Astrocyte of the cerebellum (primary cell): ENCODE measurements around the gene KANSL1L.

Source experiments
- DNase-seq: peaks from one replicate; pipeline ENCODE4 v3.0.0-alpha.2; 2011; ENCODE audit warnings: low read depth
- H3K4me3 ChIP-seq: 2 replicates; pipeline ENCODE4 v1.5.1; 2011; ENCODE audit warnings: mild to moderate bottlenecking, low read depth, low read length, moderate library complexity
- CTCF ChIP-seq: IDR thresholded peaks from 2 replicates; pipeline ENCODE4 v1.5.1; 2012; ENCODE audit warnings: low read length, low read depth, moderate library complexity, mild to moderate bottlenecking; ENCODE audit errors: missing control alignments
- in situ Hi-C: cut with HindIII; loops from 2 replicates; pipeline ENCODE4 v1.10.0; 2017; ENCODE audit warnings: low sequenced_read_pairs

Gene KANSL1L

GRCh38 chr2:210054696-210055095 is 116.5 kb downstream of the KANSL1L start:
- no peak for TF ChIP-seq CTCF
- no peak overlapping the region for H3K4me3 ChIP-seq
- in situ Hi-C loops: no loop called here
- no peak for DNase-seq

DNA sequence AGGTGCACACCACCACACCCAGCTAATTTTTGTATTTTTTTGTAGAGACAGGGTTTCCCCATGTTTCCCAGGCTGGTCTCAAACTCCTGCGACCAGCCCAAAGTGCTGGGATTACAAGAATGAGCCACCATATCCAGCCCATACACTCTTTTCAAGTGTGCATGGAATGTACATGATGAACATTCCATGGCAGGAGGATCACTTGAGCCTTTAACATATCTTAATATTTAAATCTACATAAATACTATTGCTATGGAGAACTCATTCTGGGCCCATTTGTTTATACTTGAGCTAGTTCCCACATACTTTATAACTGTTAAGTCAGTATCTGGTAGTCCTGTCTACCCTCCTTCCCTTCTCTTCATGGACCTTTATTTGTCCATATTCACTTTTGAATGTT is 120.3 kb downstream of the KANSL1L start:
- no peak overlapping the region for H3K4me3 ChIP-seq
- in situ Hi-C loops: no loop called here
- TF ChIP-seq CTCF: no peak
- DNase-seq: no peak

- DNase-seq: no peak
- in situ Hi-C loops: no loop called here
- no peak for TF ChIP-seq CTCF
- no peak overlapping the region for H3K4me3 ChIP-seq
Measured at GRCh38 chr2:210049831-210050230, 121.4 kb downstream of the KANSL1L start.

GRCh38 chr2:210046851-210047500 is 124.2 kb downstream of the KANSL1L start:
- in situ Hi-C loops: no loop called here
- TF ChIP-seq CTCF: no peak
- H3K4me3 ChIP-seq: no peak overlapping the region
- DNase-seq: no peak

DNA sequence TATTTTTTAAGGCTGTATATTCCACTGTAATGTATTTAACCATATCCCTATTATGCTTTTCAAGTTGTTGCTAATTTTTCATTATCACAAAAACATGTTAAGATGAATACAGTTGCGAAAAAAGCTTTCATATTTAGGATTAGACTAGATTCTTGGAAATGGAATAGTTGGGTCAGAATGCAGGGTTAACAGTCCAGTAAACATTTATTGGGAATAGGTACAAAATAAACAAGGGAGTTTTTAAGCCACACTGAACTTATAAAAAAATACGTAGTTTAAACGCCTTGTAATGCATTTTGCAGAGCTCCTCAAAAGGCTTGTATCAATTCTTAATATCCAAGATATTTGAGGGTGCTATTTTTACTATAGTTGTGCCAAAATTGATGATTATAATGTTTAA is 133.1 kb downstream of the KANSL1L start:
- no peak overlapping the region for H3K4me3 ChIP-seq
- in situ Hi-C loops: no loop called here
- no peak for TF ChIP-seq CTCF
- no peak for DNase-seq

GRCh38 chr2:210035679-210036078 is 135.5 kb downstream of the KANSL1L start:
- TF ChIP-seq CTCF: no peak
- H3K4me3 ChIP-seq: no peak overlapping the region
- DNase-seq: no peak
- in situ Hi-C loops: no loop called here
